Tibial artery (tissue), 4 donors: ENCODE results near the gene ASIC1.
A peak's percentile ranks its signal among the peaks of the same experiment; 100 is the strongest.

ENCODE experiments used
- DNase-seq, 2 donors: peaks; one replicate each; pipeline ENCODE4 v3.0.0-alpha.2; 2019
- H3K27ac ChIP-seq, 2 donors: fragments of 200-600 bp; sonication (generic) in 1 of 2; 1 replicate in 1 of 2; 2 replicates in 1 of 2; pipeline ENCODE4 v1.5.1; 2018 to 2019; ENCODE audit warnings: mild to moderate bottlenecking in 1 of 2
- H3K27me3 ChIP-seq, 2 donors: fragments of 200-600 bp; sonication (generic) in 1 of 2; one replicate each; pipeline versions ENCODE4 v1.5.1 to v1.6.0; 2016 to 2019
- H3K36me3 ChIP-seq, 3 donors: fragments of 200-600 bp; sonication (generic) in 2 of 3; one replicate each; pipeline ENCODE4 v1.5.1; 2016 to 2019; ENCODE audit warnings: mild to moderate bottlenecking in 2 of 3
- H3K4me1 ChIP-seq, 4 donors: fragments of 200-600 bp; sonication (generic) in 2 of 4; 1 replicate in 3 of 4; 2 replicates in 1 of 4; pipeline ENCODE4 v1.5.1; 2016 to 2019
- H3K4me3 ChIP-seq, 2 donors: fragments of 200-600 bp; sonication (generic) in 1 of 2; 1 replicate in 1 of 2; 2 replicates in 1 of 2; pipeline ENCODE4 v1.5.1; 2018 to 2019; ENCODE audit warnings: mild to moderate bottlenecking in 2 of 2
- H3K9me3 ChIP-seq, 3 donors: fragments of 200-600 bp; sonication (generic) in 1 of 3; one replicate each; pipeline ENCODE4 v1.5.1; 2016 to 2019
- CTCF ChIP-seq, 2 experiments: fragments of 200-600 bp in 1 of 2; fragments of 450-650 bp in 1 of 2; IDR thresholded peaks; one replicate each; pipeline ENCODE4 v1.5.1; 2017 to 2019; ENCODE audit warnings: antibody characterized with exemption in 2 of 2, mild to moderate bottlenecking in 1 of 2, moderate library complexity in 1 of 2
- intact Hi-C: fragments of 100-400 bp; cut with DNase I; formaldehyde crosslinking; loops from one replicate; pipeline ENCODE4 v1.15.0; 2023; ENCODE audit warnings: low total_unique reads

Gene ASIC1

GRCh38 chr12:50099302-50100008, 42.1 kb downstream of the ASIC1 start:
- Histone ChIP-seq H3K27me3 (no peaks in the 10 kb centered on the region), H3K27ac (no peak overlapping the region), H3K36me3 (peaks cover 50 to 75% (median 63%) of the 10 kb centered on the region in 3 donors), H3K4me1 (peaks cover 0 to 13% (median 11%) of the 10 kb centered on the region in 4 donors), H3K9me3 (no peaks in the 10 kb centered on the region), H3K4me3 (no peak overlapping the region)
- intact Hi-C loops = no loop called here
- no peak for TF ChIP-seq CTCF (IDR thresholded peaks at IDR 0.05)
- DNase-seq = no peak

- Histone ChIP-seq H3K36me3 (peaks cover 39 to 64% (median 52%) of the 10 kb centered on the region in 3 donors), H3K27me3 (no peaks in the 10 kb centered on the region), H3K4me1 (peaks cover 0 to 18% (median 13%) of the 10 kb centered on the region in 4 donors), H3K4me3 (no peak overlapping the region), H3K9me3 (no peaks in the 10 kb centered on the region), H3K27ac (no peak overlapping the region)
- TF ChIP-seq CTCF (IDR thresholded peaks at IDR 0.05) = no peak
- DNase-seq = no peak
- intact Hi-C loops = no loop called here
These were observed 43.2 kb downstream of the ASIC1 start for GRCh38 chr12:50100561-50100960.

- TF ChIP-seq CTCF (IDR thresholded peaks at IDR 0.05) = peak; percentile 36 to 43
- Histone ChIP-seq H3K4me1 (peaks cover 0 to 18% (median 13%) of the 10 kb centered on the region in 4 donors), H3K36me3 (peaks cover 28 to 53% (median 41%) of the 10 kb centered on the region in 3 donors), H3K9me3 (no peaks in the 10 kb centered on the region), H3K27me3 (no peaks in the 10 kb centered on the region), H3K27ac (no peak overlapping the region), H3K4me3 (no peak overlapping the region)
- no peak for DNase-seq
- intact Hi-C loops = no loop called here
These were observed 44.3 kb downstream of the ASIC1 start for GRCh38 chr12:50101663-50102062.

- no peak for DNase-seq
- Histone ChIP-seq H3K27me3 (no peaks in the 10 kb centered on the region), H3K9me3 (no peaks in the 10 kb centered on the region), H3K27ac (no peak overlapping the region), H3K36me3 (peaks cover 24 to 48% (median 36%) of the 10 kb centered on the region in 3 donors), H3K4me1 (peaks cover 0 to 18% (median 13%) of the 10 kb centered on the region in 4 donors), H3K4me3 (no peak overlapping the region)
- intact Hi-C loops = no loop called here
- TF ChIP-seq CTCF (IDR thresholded peaks at IDR 0.05) = no peak
These were observed 44.7 kb downstream of the ASIC1 start for GRCh38 chr12:50102131-50102531.

- no peaks in the 10 kb centered on the region for H3K27me3 ChIP-seq
- TF ChIP-seq CTCF (IDR thresholded peaks at IDR 0.05) = no peak
- H3K36me3 ChIP-seq = peaks cover 19 to 42% (median 29%) of the 10 kb centered on the region in 3 donors
- H3K4me3 ChIP-seq = no peak overlapping the region
- no peaks in the 10 kb centered on the region for H3K9me3 ChIP-seq
- peaks cover 0 to 18% (median 13%) of the 10 kb centered on the region in 4 donors for H3K4me1 ChIP-seq
- intact Hi-C loops = no loop called here
- no peak overlapping the region for H3K27ac ChIP-seq
- DNase-seq = no peak
These were observed 45.4 kb downstream of the ASIC1 start for GRCh38 chr12:50102646-50103309.
